Lower leg skin (tissue), 4 donors: ENCODE data around the gene TICRR. TPM values are rescaled to one million over a fixed set of nuclear protein-coding genes. Genes with fewer than 3 reads are reported as not detected.

Experiments used
- DNase-seq, 2 donors: peaks; one replicate each; pipeline ENCODE4 v3.0.0-alpha.2; 2019; ENCODE audit warnings: low spot score in 2 of 2
- H3K4me3 ChIP-seq: fragments of 200-600 bp; sonication (generic); 2 replicates; pipeline ENCODE4 v1.5.1; 2017; ENCODE audit warnings: mild to moderate bottlenecking, low read depth; ENCODE audit not compliant: poor library complexity, severe bottlenecking
- CTCF ChIP-seq, 3 donors: fragments of 450-650 bp; IDR thresholded peaks; one replicate each; pipeline ENCODE4 v1.5.1; 2016; ENCODE audit warnings: antibody characterized with exemption in 3 of 3, mild to moderate bottlenecking in 3 of 3, moderate library complexity in 2 of 3
- POLR2A ChIP-seq, 2 donors: fragments of 450-650 bp; IDR thresholded peaks; one replicate each; pipeline ENCODE4 v1.6.1; 2016 to 2017; ENCODE audit warnings: antibody characterized with exemption in 2 of 2, mild to moderate bottlenecking in 1 of 2, moderate library complexity in 1 of 2
- WGBS, 2 donors: methylation state at CpG; one replicate each; pipeline ENCODE4 v1.1.5; 2018; 5-methylcytosine and 5-hydroxymethylcytosine counted together
- intact Hi-C: fragments of 100-400 bp; cut with DNase I; formaldehyde crosslinking; loops from one replicate; pipeline ENCODE4 v1.15.0; 2023; ENCODE audit warnings: low total_unique reads
- total RNA-seq, 4 donors: library from RNA; depleted of rRNA; stranded (reverse); fragments of >200 nt; gene quantifications; one replicate each; pipeline ENCODE4 v1.1.0, GENCODE V29; 2016

Gene TICRR
- total RNA-seq, 4 donors from 2014 or later, result 0.21 to 1.2 (median 0.55) TPM

- WGBS, 2 donors, result 93 to 96% methylated on average over 2 of the region's 2 CpGs
- TF ChIP-seq POLR2A (IDR thresholded peaks at IDR 0.05), result no peak
- TF ChIP-seq CTCF (IDR thresholded peaks at IDR 0.05), result no peak
- DNase-seq, result no peak
- intact Hi-C loops, result no loop called here
- H3K4me3 ChIP-seq, result no peak overlapping the region
Observed at GRCh38 chr15:89653578-89653977, 78.3 kb downstream of the TICRR start.

GRCh38 chr15:89654301-89654761, 79.1 kb downstream of the TICRR start:
- TF ChIP-seq CTCF (IDR thresholded peaks at IDR 0.05), result no peak
- no peak for TF ChIP-seq POLR2A (IDR thresholded peaks at IDR 0.05)
- H3K4me3 ChIP-seq, result no peak overlapping the region
- DNase-seq, result no peak
- intact Hi-C loops, result no loop called here
- WGBS, 2 donors, result 38 to 46% methylated on average over 14 of the region's 14 CpGs

GRCh38 chr15:89654847-89655805, 79.9 kb downstream of the TICRR start, which contains the start of gene KIF7:
Gene KIF7, minus strand, starts transcription at chr15:89655467. Its CDS starts 2,537 bp downstream, at chr15:89652930.
- H3K4me3 ChIP-seq, result peak within 1 kb of the TSS; percentile 13
- intact Hi-C loops, result no loop called here
- DNase-seq, result peak in 1 of 2 donors; percentile 86
- 2% methylated on average over 60 to 83 of the region's 87 CpGs for WGBS, 2 donors
- TF ChIP-seq POLR2A (IDR thresholded peaks at IDR 0.05) (no peak), CTCF (IDR thresholded peaks at IDR 0.05) (no peak)

GRCh38 chr15:89656116-89656815, 81.0 kb downstream of the TICRR start:
- WGBS, 2 donors, result 75 to 80% methylated on average over 7 of the region's 7 CpGs
- intact Hi-C loops, result no loop called here
- TF ChIP-seq POLR2A (IDR thresholded peaks at IDR 0.05) (no peak), CTCF (IDR thresholded peaks at IDR 0.05) (no peak)
- DNase-seq, result peak in 1 of 2 donors; percentile 42
- H3K4me3 ChIP-seq, result no peak overlapping the region

GRCh38 chr15:89657686-89658200, 82.5 kb downstream of the TICRR start:
- DNase-seq, result no peak
- TF ChIP-seq POLR2A (IDR thresholded peaks at IDR 0.05), result no peak
- no peak for TF ChIP-seq CTCF (IDR thresholded peaks at IDR 0.05)
- H3K4me3 ChIP-seq, result no peak overlapping the region
- 79 to 84% methylated on average over 5 of the region's 5 CpGs for WGBS, 2 donors
- intact Hi-C loops, result no loop called here
